RWPE1 (cell line): ENCODE results near the gene GRIK4.

ENCODE experiments used
- CTCF ChIA-PET: fragments of 350-600 bp; sonication (Branson Sonifier 250); formaldehyde crosslinking; extraction: SDS; loops from one replicate; lab custom pipeline; 2021; lab: Yijun Ruan, JAX
- POLR2A ChIA-PET: fragments of 400-600 bp; formaldehyde crosslinking; extraction: SDS; loops from one replicate; lab custom pipeline; 2020; ENCODE audit warnings: antibody characterized with exemption; ENCODE audit not compliant: low non-redundant PET; lab: Yijun Ruan, JAX
- DNase-seq: peaks from one replicate; pipeline ENCODE4 v3.0.0; 2012; ENCODE audit warnings: low spot score
- H3K27ac ChIP-seq: fragments of 450-650 bp; 2 replicates; pipeline ENCODE4 v1.5.1; 2017
- TF ChIP-seq, protein P1 (sequence below): fragments of 450-650 bp; conservative IDR thresholded peaks from 2 replicates; pipeline ENCODE4 v1.5.1; 2017; ENCODE audit warnings: low read depth, mild to moderate bottlenecking

The GRIK4 gene

DNA sequence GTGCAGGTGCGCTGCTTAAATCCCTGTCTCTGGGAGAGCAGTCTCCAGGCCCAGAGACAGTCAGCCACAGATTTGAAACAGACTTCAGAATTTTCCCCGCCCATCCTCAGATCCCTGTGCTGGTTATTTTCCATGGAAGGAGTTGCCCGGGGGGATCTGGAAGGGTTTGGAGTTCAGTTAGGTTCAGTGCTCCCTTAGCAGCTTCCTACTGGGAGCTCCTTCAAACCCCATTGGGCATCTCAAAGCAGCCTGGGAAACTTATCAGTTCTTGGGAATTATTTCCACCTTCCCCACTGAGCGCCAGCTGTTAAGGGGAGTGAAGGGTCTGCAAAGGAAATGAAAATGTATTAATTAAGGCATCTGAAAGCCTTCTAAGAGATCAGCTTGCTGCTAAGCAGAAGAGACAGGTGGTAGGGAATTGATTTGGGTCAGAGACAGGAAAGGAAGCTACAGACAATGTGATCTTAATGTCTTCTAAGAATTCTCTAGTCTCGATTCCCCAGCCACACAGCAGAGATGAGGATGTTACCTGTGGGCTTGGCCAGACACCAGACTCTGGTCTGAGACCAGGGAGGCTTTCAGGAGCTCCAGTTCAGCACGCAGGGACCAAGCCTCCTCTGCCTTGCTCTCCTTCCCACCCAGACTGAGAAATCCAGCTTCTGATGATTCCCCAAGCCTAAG, 406.2 kb downstream of the GRIK4 start:
- ChIA-PET CTCF (interaction anchor here (0.7 to 0.9 kb wide), 2 partner anchors 12 to 201 kb away, joined by 3 read pairs; no protein-coding TSS in a partner anchor), POLR2A (no interaction called here)
- DNase-seq, result no peak
- TF ChIP-seq, protein P1, sequence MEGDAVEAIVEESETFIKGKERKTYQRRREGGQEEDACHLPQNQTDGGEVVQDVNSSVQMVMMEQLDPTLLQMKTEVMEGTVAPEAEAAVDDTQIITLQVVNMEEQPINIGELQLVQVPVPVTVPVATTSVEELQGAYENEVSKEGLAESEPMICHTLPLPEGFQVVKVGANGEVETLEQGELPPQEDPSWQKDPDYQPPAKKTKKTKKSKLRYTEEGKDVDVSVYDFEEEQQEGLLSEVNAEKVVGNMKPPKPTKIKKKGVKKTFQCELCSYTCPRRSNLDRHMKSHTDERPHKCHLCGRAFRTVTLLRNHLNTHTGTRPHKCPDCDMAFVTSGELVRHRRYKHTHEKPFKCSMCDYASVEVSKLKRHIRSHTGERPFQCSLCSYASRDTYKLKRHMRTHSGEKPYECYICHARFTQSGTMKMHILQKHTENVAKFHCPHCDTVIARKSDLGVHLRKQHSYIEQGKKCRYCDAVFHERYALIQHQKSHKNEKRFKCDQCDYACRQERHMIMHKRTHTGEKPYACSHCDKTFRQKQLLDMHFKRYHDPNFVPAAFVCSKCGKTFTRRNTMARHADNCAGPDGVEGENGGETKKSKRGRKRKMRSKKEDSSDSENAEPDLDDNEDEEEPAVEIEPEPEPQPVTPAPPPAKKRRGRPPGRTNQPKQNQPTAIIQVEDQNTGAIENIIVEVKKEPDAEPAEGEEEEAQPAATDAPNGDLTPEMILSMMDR, result no peak
- H3K27ac ChIP-seq, result no peak overlapping the region

DNA sequence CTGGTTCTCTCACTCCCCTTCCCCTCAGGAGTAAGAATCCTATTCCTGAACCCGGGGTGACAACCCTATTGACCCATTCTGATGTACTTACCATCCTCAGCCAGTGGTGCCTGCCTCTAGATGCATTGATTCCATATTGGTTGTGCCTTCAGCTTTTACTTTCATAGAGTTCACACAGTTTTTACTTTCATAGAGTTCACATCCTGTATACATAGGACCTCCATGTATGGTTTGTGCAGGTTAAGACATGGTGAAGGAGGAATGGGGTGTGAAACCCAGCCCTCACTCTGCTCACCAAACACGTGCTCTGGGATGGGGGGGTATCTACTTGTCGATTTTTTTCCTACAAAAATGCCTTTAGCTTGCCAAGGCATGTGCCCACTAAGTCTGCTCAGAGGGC, 406.7 kb downstream of the GRIK4 start:
- ChIA-PET POLR2A (no interaction called here), CTCF (interaction anchor here (0.7 to 0.9 kb wide), 2 partner anchors 12 to 200 kb away, joined by 3 read pairs; no protein-coding TSS in a partner anchor)
- no peak for DNase-seq
- TF ChIP-seq, protein P1, result no peak
- H3K27ac ChIP-seq, result no peak overlapping the region

DNA sequence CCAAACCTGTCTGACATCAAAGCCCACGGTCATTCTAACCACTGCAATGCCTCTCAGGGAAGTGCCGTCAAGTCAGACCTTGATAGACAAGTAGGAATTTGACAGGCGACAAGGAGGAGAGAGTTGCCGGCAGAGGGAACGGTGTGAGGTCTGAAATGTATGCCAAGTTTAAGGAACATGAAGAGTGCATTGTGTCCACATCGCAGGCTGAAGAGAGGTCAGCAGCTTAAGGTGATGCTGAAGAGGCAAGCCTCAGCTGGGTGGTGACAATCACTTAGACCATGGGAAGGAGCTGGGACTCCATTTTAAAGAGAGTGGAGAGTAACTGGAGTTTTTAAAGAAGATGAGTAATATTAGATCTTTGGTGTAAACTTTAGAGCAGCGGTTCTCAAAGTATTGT, 407.5 kb downstream of the GRIK4 start:
- H3K27ac ChIP-seq, result no peak overlapping the region
- TF ChIP-seq, protein P1, result no peak
- DNase-seq, result no peak
- ChIA-PET CTCF (no interaction called here), POLR2A (no interaction called here)

DNA sequence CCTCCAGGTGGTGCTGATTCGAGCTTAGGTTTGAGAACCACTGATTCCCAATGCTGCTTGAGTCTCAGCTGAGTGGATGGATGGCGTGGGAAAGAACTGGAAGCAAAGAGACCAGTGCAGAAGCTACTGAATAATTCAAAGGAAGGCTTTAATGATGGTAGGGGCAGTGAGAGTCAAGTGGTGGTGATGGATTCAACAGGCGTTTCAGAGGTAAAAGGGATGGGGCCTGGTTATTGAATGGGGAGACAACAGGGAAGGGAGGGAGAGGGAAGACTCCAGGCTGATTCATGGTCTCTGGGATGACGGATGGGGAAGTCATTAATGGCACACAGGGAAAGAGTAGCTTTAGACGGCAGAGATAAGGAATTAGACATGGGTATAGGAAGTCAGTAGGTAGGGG, 408.0 kb downstream of the GRIK4 start:
- DNase-seq, result no peak
- ChIA-PET CTCF (no interaction called here), POLR2A (no interaction called here)
- TF ChIP-seq, protein P1, result no peak
- H3K27ac ChIP-seq, result no peak overlapping the region

DNA sequence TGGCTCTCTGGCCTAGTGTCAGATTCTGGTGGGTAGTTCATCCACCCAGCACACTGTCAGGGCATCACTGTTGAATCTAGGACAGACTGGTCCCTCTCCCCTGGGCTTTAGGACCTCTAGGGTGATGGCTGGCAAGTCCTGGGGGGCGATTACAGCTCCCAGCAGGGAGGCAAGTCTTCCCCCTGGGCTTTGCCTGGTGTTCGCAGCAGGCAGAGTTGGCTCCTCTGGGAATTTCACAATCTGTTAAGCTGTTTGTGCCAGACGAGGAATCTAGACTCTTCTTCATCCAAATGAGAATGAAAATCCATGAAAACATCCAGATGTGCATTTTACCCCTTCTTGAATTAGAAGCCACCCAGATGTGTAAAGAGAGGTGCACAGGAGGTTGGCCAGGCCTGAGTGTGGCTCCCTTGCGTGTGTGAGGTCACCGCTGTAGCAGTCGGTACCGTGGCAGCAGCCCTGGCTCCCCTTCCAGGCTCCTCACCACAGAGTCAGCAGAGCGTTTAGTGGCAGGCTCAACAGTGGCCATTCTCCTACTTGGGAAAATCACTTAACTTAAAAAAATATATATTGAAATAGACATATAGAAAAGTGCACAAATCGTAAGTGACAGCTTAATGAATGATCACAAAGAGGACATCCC, 412.4 kb downstream of the GRIK4 start:
- ChIA-PET CTCF (no interaction called here), POLR2A (no interaction called here)
- no peak overlapping the region for H3K27ac ChIP-seq
- TF ChIP-seq, protein P1, result no peak
- no peak for DNase-seq

DNA sequence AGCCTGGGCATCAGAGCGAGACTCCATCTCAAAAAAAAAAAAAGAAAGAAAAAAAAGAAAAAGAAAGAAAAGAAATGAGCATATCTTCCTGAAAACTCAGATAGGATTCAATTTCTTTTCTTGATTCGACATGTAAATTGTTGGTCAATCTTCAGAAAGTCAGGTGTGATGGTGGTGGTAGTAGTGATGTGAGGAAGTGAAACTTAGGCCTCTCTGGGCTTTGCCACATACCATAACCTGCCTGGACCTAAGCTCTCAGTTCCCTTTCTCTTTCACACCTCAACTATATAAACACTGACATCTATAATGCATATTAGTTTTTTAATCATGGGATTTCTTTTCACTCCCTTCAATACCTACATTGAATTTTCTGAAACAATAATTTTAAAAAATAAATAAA, 414.4 kb downstream of the GRIK4 start:
- TF ChIP-seq, protein P1, result no peak
- H3K27ac ChIP-seq, result no peak overlapping the region
- POLR2A ChIA-PET, result no interaction called here
- CTCF ChIA-PET, result no interaction called here
- no peak for DNase-seq
